Right forelimb (tissue), 1 donor: ENCODE data around the gene SSBP3.
"Not testable (repeated sequence)": the region's sequence is repeated elsewhere in the genome, so short reads cannot be mapped to it uniquely, and the experiment has no call there.

Experiments used
- DNase-seq: peaks from one replicate; pipeline ENCODE4 v3.0.0-alpha.2; 2018

SSBP3 gene

GRCh38 chr1:54391450-54392209 lies 14.6 kb downstream of the SSBP3 start:
- peak; percentile 29 for DNase-seq

- peak; percentile 49 for DNase-seq
These were observed 15.5 kb downstream of the SSBP3 start for GRCh38 chr1:54390655-54391054.

- DNase-seq, result not testable (repeated sequence)
These were observed 16.6 kb downstream of the SSBP3 start for GRCh38 chr1:54389608-54390007.

GRCh38 chr1:54387419-54387818 lies 18.8 kb downstream of the SSBP3 start:
- no peak for DNase-seq

- no peak for DNase-seq
These were observed 20.5 kb downstream of the SSBP3 start for GRCh38 chr1:54385727-54386022.

- DNase-seq, result no peak
These were observed 21.1 kb downstream of the SSBP3 start for GRCh38 chr1:54384918-54385726.

GRCh38 chr1:54384471-54384870 lies 21.7 kb downstream of the SSBP3 start:
- DNase-seq, result no peak

- no peak for DNase-seq
These were observed 24.7 kb downstream of the SSBP3 start for GRCh38 chr1:54381524-54381923.

GRCh38 chr1:54380290-54380882 lies 25.8 kb downstream of the SSBP3 start:
- no peak for DNase-seq

- no peak for DNase-seq
These were observed 26.5 kb downstream of the SSBP3 start for GRCh38 chr1:54379555-54380289.

GRCh38 chr1:54378874-54379554 lies 27.2 kb downstream of the SSBP3 start:
- no peak for DNase-seq

GRCh38 chr1:54378157-54378873 lies 27.9 kb downstream of the SSBP3 start:
- no peak for DNase-seq

- no peak for DNase-seq
These were observed 29.0 kb downstream of the SSBP3 start for GRCh38 chr1:54377040-54377691.

GRCh38 chr1:54376430-54377039 lies 29.7 kb downstream of the SSBP3 start:
- no peak for DNase-seq

- DNase-seq, result no peak
These were observed 30.3 kb downstream of the SSBP3 start for GRCh38 chr1:54375712-54376429.

- DNase-seq, result no peak
These were observed 30.9 kb downstream of the SSBP3 start for GRCh38 chr1:54375298-54375697.

- DNase-seq, result no peak
These were observed 31.4 kb downstream of the SSBP3 start for GRCh38 chr1:54374766-54375165.

GRCh38 chr1:54372978-54373377 lies 33.2 kb downstream of the SSBP3 start:
- no peak for DNase-seq

- DNase-seq, result no peak
These were observed 34.3 kb downstream of the SSBP3 start for GRCh38 chr1:54371942-54372275.
